C4-2B (cell line): ENCODE results near the gene HSPA9.

Experiments
- ZFX ChIP-seq: fragments of 450-650 bp; IDR thresholded peaks from 2 replicates; pipeline ENCODE4 v1.6.1; 2017
- TF ChIP-seq, protein P1 (sequence below): fragments of 450-650 bp; conservative IDR thresholded peaks from 2 replicates; pipeline ENCODE4 v1.5.1; 2017; ENCODE audit warnings: mild to moderate bottlenecking

DNA sequence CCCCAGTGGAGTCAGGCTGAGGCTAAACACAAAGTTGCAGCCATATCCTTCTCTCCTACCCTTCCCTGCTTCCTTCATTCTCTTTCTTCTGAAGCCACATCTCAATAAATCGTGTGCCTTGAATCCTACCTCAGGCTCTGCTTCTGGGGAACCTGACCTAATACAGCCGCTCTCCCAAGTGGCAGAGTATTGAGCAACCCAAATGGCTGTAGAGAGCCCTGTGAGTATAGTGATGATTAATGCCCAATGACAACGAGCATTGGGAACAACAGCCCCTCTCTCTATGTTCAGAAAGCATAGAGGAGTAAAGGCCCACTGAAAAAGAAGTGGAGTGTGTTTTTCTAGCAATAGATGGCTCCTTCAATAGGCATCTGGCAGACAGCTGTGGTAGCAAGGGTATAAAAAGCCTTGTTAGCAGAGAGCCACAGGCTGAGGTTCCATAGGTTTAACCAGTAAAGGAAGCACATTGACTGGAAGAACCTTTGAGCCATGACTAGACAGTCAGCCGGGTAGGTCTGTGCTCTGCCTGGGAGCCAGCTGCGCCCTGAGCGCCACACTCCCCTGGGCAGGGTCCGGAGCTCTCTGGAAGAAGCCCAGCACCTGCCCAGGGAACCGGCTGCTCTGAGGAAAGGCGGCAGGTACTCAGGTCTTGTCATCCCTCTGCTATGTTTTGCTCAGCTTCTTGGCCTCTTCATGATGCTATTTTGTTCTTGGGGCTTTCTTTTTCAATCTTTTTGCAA lies 22.6 kb upstream of the HSPA9 start:
- TF ChIP-seq, protein P1, sequence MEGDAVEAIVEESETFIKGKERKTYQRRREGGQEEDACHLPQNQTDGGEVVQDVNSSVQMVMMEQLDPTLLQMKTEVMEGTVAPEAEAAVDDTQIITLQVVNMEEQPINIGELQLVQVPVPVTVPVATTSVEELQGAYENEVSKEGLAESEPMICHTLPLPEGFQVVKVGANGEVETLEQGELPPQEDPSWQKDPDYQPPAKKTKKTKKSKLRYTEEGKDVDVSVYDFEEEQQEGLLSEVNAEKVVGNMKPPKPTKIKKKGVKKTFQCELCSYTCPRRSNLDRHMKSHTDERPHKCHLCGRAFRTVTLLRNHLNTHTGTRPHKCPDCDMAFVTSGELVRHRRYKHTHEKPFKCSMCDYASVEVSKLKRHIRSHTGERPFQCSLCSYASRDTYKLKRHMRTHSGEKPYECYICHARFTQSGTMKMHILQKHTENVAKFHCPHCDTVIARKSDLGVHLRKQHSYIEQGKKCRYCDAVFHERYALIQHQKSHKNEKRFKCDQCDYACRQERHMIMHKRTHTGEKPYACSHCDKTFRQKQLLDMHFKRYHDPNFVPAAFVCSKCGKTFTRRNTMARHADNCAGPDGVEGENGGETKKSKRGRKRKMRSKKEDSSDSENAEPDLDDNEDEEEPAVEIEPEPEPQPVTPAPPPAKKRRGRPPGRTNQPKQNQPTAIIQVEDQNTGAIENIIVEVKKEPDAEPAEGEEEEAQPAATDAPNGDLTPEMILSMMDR, result no peak
- TF ChIP-seq ZFX, result no peak
